GM21367 (cell line): Measurements from ENCODE around the gene KLHL17.

Source experiments
- ATAC-seq: cut with Tn5 transposase; IDR thresholded peaks from one replicate; pipeline ENCODE4 v1.9.1; 2021; ENCODE audit not compliant: unreplicated experiment

The KLHL17 gene

GRCh38 chr1:950268-950667 lies 10.1 kb upstream of the KLHL17 start:
- no peak for ATAC-seq

DNA sequence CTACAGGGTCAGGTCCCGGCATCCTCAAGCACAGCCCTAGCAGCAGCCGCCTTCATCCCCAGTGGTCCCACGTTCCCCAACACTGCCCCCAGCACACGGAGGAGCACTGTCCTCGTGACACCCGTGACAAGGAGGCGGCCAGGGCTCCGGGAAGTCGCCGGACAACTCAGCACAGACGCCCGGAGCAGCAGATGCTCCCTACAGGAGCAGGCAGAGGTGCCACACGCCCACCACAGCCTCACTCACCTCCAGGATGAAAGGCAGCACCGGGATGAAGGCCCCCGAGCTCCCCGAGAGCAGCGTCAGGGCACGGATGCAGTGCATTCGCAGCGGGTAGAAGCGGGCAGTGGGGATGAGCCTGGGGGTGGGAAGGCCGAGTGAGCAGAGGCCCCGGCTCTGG lies 9.5 kb upstream of the KLHL17 start:
- ATAC-seq = no peak

- no peak for ATAC-seq
Observed at GRCh38 chr1:951364-951763, 9.0 kb upstream of the KLHL17 start.

GRCh38 chr1:952201-952600 lies 8.2 kb upstream of the KLHL17 start:
- ATAC-seq = no peak

- no peak for ATAC-seq
Observed at GRCh38 chr1:952603-953002, 7.8 kb upstream of the KLHL17 start.

- ATAC-seq = no peak
Observed at GRCh38 chr1:953524-954320, 6.7 kb upstream of the KLHL17 start.

GRCh38 chr1:954927-955326 lies 5.5 kb upstream of the KLHL17 start:
- no peak for ATAC-seq

- ATAC-seq = no peak
Observed at GRCh38 chr1:955474-955873, 4.9 kb upstream of the KLHL17 start.

GRCh38 chr1:956636-957035 lies 3.7 kb upstream of the KLHL17 start:
- ATAC-seq = no peak

DNA sequence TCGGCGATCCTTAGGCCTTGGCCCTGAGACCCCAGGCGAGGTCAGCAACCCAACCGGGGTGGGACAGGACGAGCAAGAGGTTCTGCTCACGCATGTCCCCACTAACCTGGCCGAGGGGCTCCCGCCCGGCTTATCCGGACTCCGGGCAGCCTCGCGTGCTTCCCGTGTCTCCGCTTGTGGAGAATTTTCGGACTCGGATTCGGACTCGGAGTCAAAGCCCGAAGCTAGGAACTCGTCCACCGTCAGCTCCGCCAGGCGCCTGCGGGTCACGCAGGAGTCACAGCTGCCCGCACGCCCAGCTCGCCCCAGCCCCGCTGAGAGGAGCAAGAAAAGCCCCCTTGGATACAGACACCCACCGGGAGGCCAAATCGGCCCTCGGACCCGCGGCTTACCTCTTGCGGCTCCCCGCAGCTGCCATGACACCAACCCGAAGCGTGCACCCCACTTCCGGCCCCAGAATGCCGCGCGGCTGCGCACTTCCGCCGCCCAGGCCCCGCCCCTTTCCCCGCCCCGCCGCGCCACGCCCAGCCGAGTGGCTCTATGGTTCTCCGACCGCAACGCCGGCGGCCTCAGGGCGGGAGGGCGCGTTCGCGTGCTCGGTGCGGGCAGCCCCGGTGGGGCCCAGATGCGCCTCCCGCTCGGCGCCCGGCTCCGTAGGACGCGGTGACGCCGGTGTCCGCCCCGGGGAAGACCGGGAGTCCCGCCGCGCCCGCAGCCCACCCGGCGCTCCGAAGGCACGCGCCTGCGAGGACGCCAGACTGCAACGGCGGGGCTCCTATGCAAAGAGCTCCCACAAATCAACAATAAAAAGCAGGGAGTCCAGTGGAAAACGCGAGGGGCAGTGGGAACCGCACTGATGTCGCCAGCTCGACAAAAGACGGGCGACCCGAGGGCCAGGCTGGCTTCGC lies 1.3 kb upstream of the KLHL17 start, which contains the start of gene NOC2L:
Gene NOC2L, minus strand, starts transcription at position 434 of the 908 bp plus-strand sequence. Its CDS starts 16 bp downstream, at position 418.
- peak; percentile 45 for ATAC-seq

DNA sequence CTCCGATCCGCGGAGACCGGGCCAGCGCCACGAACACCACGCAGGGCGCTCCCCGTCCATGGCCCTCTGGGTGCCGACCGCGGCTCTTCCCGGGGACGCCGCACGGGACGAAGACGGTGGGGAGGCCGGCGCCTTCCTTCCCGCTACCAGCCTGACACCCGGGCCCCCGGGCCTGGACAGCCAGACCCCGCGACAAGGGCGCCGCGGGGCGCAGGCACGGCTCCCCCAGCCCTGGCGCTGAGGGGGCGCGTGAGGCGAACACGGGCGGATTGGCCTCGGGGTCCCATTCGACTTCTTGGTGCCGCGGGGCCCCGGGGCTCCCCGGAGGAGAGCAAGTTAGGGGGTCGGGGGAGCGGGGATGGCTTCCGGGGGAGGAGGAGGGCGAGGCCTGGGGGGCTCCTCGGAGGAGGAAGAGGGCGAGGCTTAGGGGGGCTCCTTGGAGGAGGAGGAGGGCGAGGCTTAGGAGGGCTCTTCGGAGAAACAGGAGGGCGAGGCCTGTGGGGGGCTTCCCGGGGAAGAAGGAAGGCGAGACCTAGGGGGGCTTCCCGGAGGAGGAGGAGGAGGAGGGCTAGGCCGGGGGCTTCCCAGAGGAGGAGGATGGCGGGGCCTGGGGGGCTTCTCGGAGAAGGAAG lies 537 bp upstream of the KLHL17 start:
- ATAC-seq = no peak

- no peak for ATAC-seq
Observed at GRCh38 chr1:961132-961669, 817 bp downstream of the KLHL17 start.

- no peak for ATAC-seq
Observed at GRCh38 chr1:962381-963300, 2.3 kb downstream of the KLHL17 start.

DNA sequence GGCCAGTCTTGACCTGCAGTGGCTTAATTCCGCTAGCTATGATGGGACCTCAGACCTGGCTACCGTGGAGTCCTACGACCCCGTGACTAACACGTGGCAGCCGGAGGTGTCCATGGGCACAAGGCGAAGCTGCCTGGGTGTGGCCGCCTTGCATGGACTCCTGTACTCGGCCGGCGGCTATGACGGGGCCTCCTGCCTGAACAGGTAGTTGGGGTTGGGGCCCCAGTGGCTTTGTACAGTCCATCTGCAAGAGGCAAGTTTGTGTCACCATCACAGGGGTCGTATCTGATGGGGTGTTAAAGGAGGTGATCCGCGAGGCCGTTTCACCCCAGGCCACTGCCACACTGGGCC lies 2.9 kb downstream of the KLHL17 start:
- no peak for ATAC-seq

DNA sequence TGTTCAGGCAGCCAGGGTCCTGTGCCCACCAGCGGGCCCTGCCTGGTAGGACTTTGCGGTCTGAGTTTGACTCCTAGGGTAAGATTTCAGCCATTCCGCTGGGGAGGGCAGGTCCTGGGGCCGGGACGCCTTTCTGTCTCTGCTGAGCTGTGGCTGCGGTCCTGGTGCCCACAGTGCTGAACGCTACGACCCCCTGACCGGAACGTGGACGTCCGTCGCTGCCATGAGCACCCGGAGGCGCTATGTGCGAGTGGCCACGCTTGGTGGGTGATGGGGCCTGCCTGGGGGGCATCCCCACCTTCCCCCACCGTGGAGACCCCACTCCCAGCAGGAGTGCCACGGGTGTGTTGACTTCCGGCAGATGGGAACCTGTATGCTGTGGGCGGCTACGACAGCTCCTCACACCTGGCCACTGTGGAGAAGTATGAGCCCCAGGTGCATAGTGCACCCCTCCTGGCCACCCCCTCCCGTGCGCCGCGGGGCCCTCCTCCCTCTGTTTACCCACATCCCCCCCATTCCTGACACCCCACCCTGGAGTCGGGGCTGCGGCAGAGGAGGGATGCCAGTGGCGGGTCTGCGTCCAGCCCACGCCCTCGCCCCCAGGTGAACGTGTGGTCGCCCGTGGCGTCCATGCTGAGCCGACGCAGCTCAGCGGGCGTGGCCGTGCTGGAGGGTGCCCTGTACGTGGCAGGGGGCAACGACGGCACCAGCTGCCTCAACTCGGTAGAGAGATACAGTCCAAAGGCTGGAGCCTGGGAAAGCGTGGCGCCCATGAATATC lies 3.6 kb downstream of the KLHL17 start:
- no peak for ATAC-seq

DNA sequence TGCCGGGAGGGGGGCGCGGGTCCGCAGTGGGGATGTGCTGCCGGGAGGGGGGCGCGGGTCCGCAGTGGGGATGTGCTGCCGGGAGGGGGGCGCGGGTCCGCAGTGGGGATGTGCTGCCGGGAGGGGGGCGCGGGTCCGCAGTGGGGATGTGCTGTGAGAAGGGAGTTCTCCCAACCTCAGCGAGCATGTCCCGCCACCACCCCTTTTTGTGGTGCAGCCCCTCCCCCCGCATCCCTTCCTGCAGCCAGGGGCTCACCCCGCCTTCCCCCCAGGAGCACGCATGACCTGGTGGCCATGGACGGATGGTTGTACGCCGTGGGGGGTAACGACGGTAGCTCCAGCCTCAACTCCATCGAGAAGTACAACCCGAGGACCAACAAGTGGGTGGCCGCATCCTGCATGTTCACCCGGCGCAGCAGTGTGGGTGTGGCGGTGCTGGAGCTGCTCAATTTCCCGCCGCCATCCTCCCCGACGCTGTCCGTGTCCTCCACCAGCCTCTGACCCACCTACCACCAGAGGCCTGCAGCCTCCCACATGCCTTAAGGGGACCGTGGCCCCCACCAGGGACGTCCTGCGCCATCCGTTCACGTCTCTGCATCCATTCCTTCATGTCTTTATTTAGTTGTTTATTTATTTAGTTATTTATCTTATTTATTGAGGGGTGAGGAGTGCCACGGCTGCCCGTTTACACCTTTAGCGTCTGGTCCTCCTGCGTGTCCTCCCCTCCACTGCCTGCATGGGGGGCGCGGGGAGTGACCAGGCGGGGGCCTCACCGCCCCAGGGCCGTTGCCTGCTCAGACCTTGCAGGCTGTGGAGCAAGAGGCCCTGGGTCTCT lies 4.5 kb downstream of the KLHL17 start:
- ATAC-seq = no peak

- ATAC-seq = no peak
Observed at GRCh38 chr1:965526-966134, 5.2 kb downstream of the KLHL17 start.

DNA sequence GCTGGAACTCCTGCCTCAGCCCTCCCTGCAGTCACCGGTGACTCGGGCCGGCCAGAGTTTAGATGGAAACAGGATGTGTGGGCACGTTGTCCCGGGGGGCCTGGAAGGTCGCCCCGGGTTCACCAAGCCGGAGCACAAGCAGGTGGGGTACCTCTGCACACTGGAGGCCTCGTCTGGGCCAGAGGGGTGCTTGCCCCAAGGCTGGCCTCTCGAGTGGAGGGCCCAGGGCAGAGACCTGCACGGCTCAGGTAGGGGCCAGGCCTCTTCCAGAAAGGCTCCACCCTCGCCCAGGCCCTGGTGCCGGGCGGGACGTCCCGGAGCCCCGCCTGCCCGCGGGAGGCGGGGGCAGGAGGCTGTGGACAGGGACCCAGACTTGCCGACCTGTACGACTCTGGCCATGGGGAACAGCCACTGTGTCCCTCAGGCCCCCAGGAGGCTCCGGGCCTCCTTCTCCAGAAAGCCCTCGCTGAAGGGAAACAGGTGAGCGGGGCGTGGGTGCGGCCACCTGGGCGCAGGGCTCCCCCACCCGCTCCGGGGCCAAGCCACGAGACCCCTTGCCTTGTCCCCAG lies 5.8 kb downstream of the KLHL17 start, which contains the start of gene PLEKHN1:
Gene PLEKHN1, plus strand, starts transcription at position 348 of the 569 bp plus-strand sequence. Its CDS starts 50 bp downstream, at position 398.
- ATAC-seq = peak; percentile 30
